SU-DHL-6 (cell line): ENCODE data around the gene UGT1A4.

Experiments used
- H2AFZ ChIP-seq: fragments of 200-600 bp; sonication (generic); 2 replicates; pipeline ENCODE4 v1.6.1; 2014; ENCODE audit warnings: low read depth, mild to moderate bottlenecking, moderate library complexity, mixed read lengths, antibody characterized with exemption, low read length; ENCODE audit not compliant: severe bottlenecking
- H3F3A ChIP-seq: fragments of 200-600 bp; shearing (Covaris generic); 2 replicates; pipeline ENCODE4 v1.6.0; 2016; ENCODE audit warnings: antibody characterized with exemption, mild to moderate bottlenecking; ENCODE audit not compliant: insufficient read depth
- H3K27ac ChIP-seq: fragments of 200-600 bp; sonication (generic); 2 replicates; pipeline ENCODE4 v1.5.1; 2016; ENCODE audit warnings: low read depth, mild to moderate bottlenecking, low read length, moderate library complexity, mixed read lengths
- H3K27me3 ChIP-seq: fragments of 200-600 bp; sonication (generic), shearing (Covaris generic); 2 replicates; pipeline ENCODE4 v1.6.0; 2014; ENCODE audit warnings: mild to moderate bottlenecking, low read length
- H3K36me3 ChIP-seq: fragments of 200-600 bp; sonication (generic); 2 replicates; pipeline ENCODE4 v1.6.1; 2014; ENCODE audit warnings: mild to moderate bottlenecking, low read length, mixed read lengths
- H3K4me2 ChIP-seq: fragments of 300-600, 200-600 bp; shearing (Covaris generic), sonication (generic); 2 replicates; pipeline ENCODE4 v1.6.0; 2014; ENCODE audit warnings: low read length, low read depth, mild to moderate bottlenecking; ENCODE audit not compliant: poor library complexity, severe bottlenecking
- H3K4me3 ChIP-seq: fragments of 200-600 bp; sonication (generic); 2 replicates; pipeline ENCODE4 v1.5.1; 2014; ENCODE audit warnings: antibody characterized with exemption, low read length, mild to moderate bottlenecking, mixed read lengths; ENCODE audit not compliant: insufficient read depth, poor library complexity, severe bottlenecking
- H3K79me2 ChIP-seq: fragments of 200-600 bp; sonication (generic); 2 replicates; pipeline ENCODE4 v1.6.1; 2014; ENCODE audit warnings: mild to moderate bottlenecking, low read length, moderate library complexity; ENCODE audit not compliant: insufficient read depth
- H3K9ac ChIP-seq: fragments of 200-600 bp; sonication (generic); 2 replicates; pipeline ENCODE4 v1.7.0; 2014; ENCODE audit warnings: mild to moderate bottlenecking, low read length
- H3K9me2 ChIP-seq: fragments of 200-600 bp; sonication (generic); replicated peaks from 2 replicates; pipeline ENCODE4 v1.6.1; 2014; ENCODE audit warnings: low read length; ENCODE audit not compliant: insufficient read depth
- H3K9me3 ChIP-seq: fragments of 200-600 bp; sonication (generic); 2 replicates; pipeline ENCODE4 v1.6.1; 2014; ENCODE audit warnings: low read length, mixed read lengths; ENCODE audit not compliant: insufficient read depth
- H4K20me1 ChIP-seq: fragments of 200-600 bp; sonication (generic); 2 replicates; pipeline ENCODE4 v1.6.1; 2014; ENCODE audit warnings: low read depth, mild to moderate bottlenecking, antibody characterized with exemption, low read length, moderate library complexity, mixed read lengths
- CTCF ChIP-seq: fragments of 200-600 bp; sonication (generic); IDR thresholded peaks from one replicate; pipeline ENCODE4 v1.5.1; 2017; ENCODE audit warnings: antibody characterized with exemption, mild to moderate bottlenecking, low read length, moderate library complexity; ENCODE audit not compliant: insufficient read depth, poor library complexity, severe bottlenecking
- EZH2phosphoT487 ChIP-seq: fragments of 200-600 bp; sonication (generic), shearing (Covaris generic); conservative IDR thresholded peaks from 2 replicates; pipeline ENCODE4 v1.6.1; 2018; ENCODE audit warnings: mild to moderate bottlenecking, antibody characterized with exemption, low read length, moderate library complexity, mixed read lengths

The UGT1A4 gene

GRCh38 chr2:233816771-233817170, 98.2 kb downstream of the UGT1A4 start:
- no peaks in the 10 kb centered on the region for H3F3A ChIP-seq
- no peak for TF ChIP-seq EZH2phosphoT487
- TF ChIP-seq CTCF, result no peak
- H3K27ac ChIP-seq, result no peak overlapping the region
- H4K20me1 ChIP-seq, result no peaks in the 10 kb centered on the region
- no peak overlapping the region for H3K4me3 ChIP-seq
- H3K9me3 ChIP-seq, result no peaks in the 10 kb centered on the region
- no peak overlapping the region for H2AFZ ChIP-seq
- H3K9me2 ChIP-seq, result no peaks in the 10 kb centered on the region
- H3K36me3 ChIP-seq, result no peaks in the 10 kb centered on the region
- no peak overlapping the region for H3K9ac ChIP-seq
- H3K79me2 ChIP-seq, result no peaks in the 10 kb centered on the region
- H3K4me2 ChIP-seq, result no peak overlapping the region
- no peaks in the 10 kb centered on the region for H3K27me3 ChIP-seq

DNA sequence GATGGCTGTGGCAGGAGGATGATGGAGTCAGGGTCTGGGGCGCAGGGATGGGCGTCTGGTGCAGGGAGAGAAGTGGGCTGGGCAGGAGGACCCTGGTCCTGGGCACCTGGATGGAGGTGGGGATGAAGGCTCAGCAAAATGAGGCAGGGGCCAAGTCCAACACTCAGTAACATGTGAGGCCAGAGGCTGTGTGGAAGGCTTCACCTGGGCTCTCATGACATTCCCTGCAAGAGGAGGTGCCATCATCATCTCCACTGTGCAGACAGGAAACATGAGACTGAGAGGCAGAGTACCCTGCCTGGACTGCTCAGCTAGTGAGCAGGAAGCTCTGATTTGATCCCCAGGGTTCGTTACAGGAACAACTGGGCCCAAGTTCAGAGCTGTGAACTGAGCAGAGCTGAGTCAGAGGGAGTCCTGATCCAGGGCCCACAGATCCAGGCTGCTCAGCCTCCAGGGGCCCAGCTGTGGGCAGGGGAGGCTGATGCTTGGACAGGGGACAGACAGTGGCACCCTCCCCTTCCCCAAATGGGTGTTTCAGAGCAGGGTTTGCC, 98.9 kb downstream of the UGT1A4 start:
- TF ChIP-seq EZH2phosphoT487 (no peak), CTCF (no peak)
- H3K4me2 ChIP-seq, result no peak overlapping the region
- no peaks in the 10 kb centered on the region for H3K36me3 ChIP-seq
- H3K9me2 ChIP-seq, result no peaks in the 10 kb centered on the region
- no peak overlapping the region for H3K9ac ChIP-seq
- no peak overlapping the region for H3K4me3 ChIP-seq
- no peaks in the 10 kb centered on the region for H3K27me3 ChIP-seq
- no peaks in the 10 kb centered on the region for H3K79me2 ChIP-seq
- no peaks in the 10 kb centered on the region for H3K9me3 ChIP-seq
- no peak overlapping the region for H3K27ac ChIP-seq
- no peaks in the 10 kb centered on the region for H4K20me1 ChIP-seq
- H2AFZ ChIP-seq, result no peak overlapping the region
- no peaks in the 10 kb centered on the region for H3F3A ChIP-seq

DNA sequence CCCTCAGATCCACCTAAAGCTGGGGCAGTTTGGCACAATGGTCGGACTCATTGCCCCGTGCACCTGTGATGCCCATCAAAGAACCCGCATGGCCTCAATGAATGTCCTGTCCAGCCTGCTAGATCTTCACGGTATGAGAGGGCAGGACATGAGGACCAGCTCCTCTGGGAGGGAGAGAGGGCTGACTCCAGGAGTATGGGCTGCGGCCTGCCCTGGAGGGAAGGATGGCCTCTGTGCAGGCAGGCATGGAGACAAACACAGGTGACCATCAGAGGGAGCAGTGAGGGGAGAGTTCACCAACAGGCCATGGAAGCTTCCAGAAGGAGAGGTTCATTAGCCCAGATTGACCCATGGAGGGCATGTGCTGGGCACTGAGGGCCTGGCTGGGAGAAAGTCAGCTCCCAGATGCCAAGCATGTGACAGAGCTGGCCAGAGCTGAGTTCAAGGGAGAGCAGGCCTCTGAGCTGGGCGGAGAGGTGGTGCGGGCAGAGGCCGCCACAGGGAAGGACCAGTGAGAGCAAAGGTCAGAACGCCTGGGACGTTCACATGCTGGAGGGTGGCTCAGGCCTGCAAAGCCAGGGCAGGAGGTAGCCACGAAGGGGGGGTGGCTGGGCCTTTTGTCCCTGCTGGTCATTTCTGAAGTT, 99.6 kb downstream of the UGT1A4 start:
- Histone ChIP-seq H3K79me2 (no peaks in the 10 kb centered on the region), H3K4me3 (no peak overlapping the region), H4K20me1 (no peaks in the 10 kb centered on the region), H2AFZ (no peak overlapping the region), H3F3A (no peaks in the 10 kb centered on the region), H3K9ac (no peak overlapping the region), H3K4me2 (no peak overlapping the region), H3K27ac (no peak overlapping the region), H3K27me3 (no peaks in the 10 kb centered on the region), H3K36me3 (no peaks in the 10 kb centered on the region), H3K9me3 (no peaks in the 10 kb centered on the region), H3K9me2 (no peaks in the 10 kb centered on the region)
- TF ChIP-seq EZH2phosphoT487 (no peak), CTCF (no peak)
